Measurements from ENCODE around the gene TNFAIP8. TPM values are rescaled to one million over a fixed set of nuclear protein-coding genes. Genes with fewer than 3 reads are reported as not detected.

Gene TNFAIP8
- total and polyA plus RNA-seq, 2 experiments from 2014 or later, result 10.3 to 14.8 TPM

DNA sequence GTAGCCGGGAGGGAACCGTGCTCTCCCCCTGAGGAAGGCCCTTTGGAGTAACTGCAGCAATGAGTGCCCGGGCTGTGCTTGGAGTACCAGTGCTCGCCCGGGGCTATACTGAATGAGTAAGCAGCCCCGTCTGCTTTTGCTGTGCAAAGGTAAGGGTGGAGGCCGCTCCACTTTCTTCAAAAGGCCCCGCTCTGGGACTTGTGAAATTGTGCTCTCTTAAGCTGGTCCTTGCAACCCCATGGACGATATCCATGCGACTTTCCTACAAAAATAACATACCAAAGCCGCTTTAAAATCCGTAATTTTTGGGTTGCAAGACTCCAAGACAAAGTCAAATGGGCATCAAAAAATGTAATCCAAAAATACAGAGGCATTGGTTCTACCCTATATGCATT, 578 bp upstream of the TNFAIP8 start:
- Histone ChIP-seq H3K36me3 (ENCODE audit: low read depth) (no peaks in the 10 kb centered on the region), H3K9me3 (ENCODE audit: low read depth) (no peaks in the 10 kb centered on the region), H4K20me1 (ENCODE audit: insufficient read depth) (no peaks in the 10 kb centered on the region), H3K9me2 (ENCODE audit: insufficient read depth) (no peaks in the 10 kb centered on the region), H3K27me3 (replicated peaks; ENCODE audit: insufficient read depth) (no peaks in the 10 kb centered on the region), H3K4me3 (peak overlapping the region; percentile 88), H3F3A (ENCODE audit: insufficient read depth) (peaks cover 9% of the 10 kb centered on the region), H3K9ac (peak overlapping the region; percentile 77), H3K27ac (no peak overlapping the region), H2AFZ (peak overlapping the region; percentile 92), H3K4me1 (ENCODE audit: insufficient read depth) (peaks cover 21% of the 10 kb centered on the region), H3K4me2 (ENCODE audit: unreplicated experiment) (peak overlapping the region; percentile 87), H3K79me2 (ENCODE audit: insufficient read depth) (peaks cover 25% of the 10 kb centered on the region)
- WGBS, 2 experiments (ENCODE audit: low coverage in 1 of 2, low lambda C conversion rate in 2 of 2, missing lambda C conversion rate in 2 of 2), result 94 to 95% methylated on average over 12 of the region's 12 CpGs
- TF ChIP-seq EZH2phosphoT487 (IDR thresholded peaks at IDR 0.05; ENCODE audit: insufficient read depth, low read depth), result no peak
- DNase-seq, result no peak
- in situ Hi-C loops (cut with MboI), result no loop called here

DNA sequence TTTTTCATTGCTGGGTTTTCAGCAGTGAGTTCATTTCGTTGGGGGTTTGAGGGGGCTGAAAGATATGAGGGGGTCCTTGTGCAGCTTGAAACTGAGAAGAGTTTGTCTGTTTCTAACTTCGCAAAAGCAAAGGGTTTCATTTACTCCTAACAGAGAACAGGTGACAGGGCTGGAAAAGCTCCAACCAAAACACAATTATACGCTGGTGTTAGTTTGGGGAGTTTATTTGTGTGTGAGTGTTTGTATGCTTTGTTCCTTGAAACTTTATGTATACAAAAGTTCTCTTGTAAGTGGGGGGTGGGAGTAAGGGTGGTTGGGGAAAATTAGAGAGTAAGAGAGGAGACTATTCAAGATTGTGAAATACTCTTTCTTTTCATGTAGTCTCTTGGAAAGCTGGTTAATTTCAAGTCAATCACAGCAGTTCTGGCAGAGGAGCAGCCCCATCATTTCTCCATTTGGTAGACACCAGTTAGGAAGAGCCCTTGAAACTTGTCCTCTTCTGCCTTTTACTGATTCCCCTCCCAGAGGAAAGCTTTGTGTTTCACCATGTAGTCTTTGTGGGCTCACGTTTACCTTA, 881 bp downstream of the TNFAIP8 start:
- in situ Hi-C loops (cut with MboI), result no loop called here
- H3K4me1 ChIP-seq (ENCODE audit: insufficient read depth), result peaks cover 36% of the 10 kb centered on the region
- H3K79me2 ChIP-seq (ENCODE audit: insufficient read depth), result peaks cover 25% of the 10 kb centered on the region
- peak overlapping the region; percentile 5; the same call in 1 of the 2 replicates for H3K27ac ChIP-seq
- H3F3A ChIP-seq (ENCODE audit: insufficient read depth), result peaks cover 24% of the 10 kb centered on the region
- H3K9me2 ChIP-seq (ENCODE audit: insufficient read depth), result no peaks in the 10 kb centered on the region
- peak overlapping the region; percentile 87 for H3K4me2 ChIP-seq (ENCODE audit: unreplicated experiment)
- no peaks in the 10 kb centered on the region for H3K27me3 ChIP-seq (replicated peaks; ENCODE audit: insufficient read depth)
- peak overlapping the region; percentile 77 for H3K9ac ChIP-seq
- H4K20me1 ChIP-seq (ENCODE audit: insufficient read depth), result no peaks in the 10 kb centered on the region
- TF ChIP-seq EZH2phosphoT487 (IDR thresholded peaks at IDR 0.05; ENCODE audit: insufficient read depth, low read depth), result no peak
- TF ChIP-seq EZH2 (IDR thresholded peaks at IDR 0.05; ENCODE audit: insufficient read depth, poor library complexity, severe bottlenecking), result no peak
- H3K36me3 ChIP-seq (ENCODE audit: low read depth), result no peaks in the 10 kb centered on the region
- peak overlapping the region; percentile 88 for H3K4me3 ChIP-seq
- H2AFZ ChIP-seq, result peak overlapping the region; percentile 92
- 8 to 12% methylated on average over 4 of the region's 4 CpGs for WGBS, 2 experiments (ENCODE audit: low coverage in 1 of 2, low lambda C conversion rate in 2 of 2, missing lambda C conversion rate in 2 of 2)
- peak; percentile 58 for DNase-seq
- no peaks in the 10 kb centered on the region for H3K9me3 ChIP-seq (ENCODE audit: low read depth)

DNA sequence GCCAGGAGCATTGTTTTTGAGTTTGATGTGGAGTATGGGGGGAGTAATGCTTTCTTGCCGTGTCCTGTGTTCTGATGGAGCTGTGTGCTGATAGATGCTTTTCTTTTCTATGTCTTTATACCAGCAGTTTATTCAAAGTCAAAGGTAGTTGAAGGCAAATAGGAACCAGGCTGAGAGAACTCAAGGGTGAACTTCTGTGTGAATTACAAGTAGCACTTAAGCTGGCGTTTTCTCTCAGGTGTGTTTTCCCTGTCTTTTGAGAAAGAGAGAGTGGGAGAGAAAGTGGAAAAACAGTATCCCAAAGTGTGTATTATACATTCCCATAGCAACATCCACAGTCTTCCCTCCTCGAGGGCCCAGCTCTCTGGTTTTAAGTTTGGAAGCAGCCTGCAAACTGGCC, 1.5 kb downstream of the TNFAIP8 start:
- peak overlapping the region; percentile 88 for H3K4me3 ChIP-seq
- no peaks in the 10 kb centered on the region for H3K9me2 ChIP-seq (ENCODE audit: insufficient read depth)
- no peak overlapping the region for H3K27ac ChIP-seq
- H3K79me2 ChIP-seq (ENCODE audit: insufficient read depth), result peaks cover 25% of the 10 kb centered on the region
- H3F3A ChIP-seq (ENCODE audit: insufficient read depth), result peaks cover 30% of the 10 kb centered on the region
- peak overlapping the region; percentile 77 for H3K9ac ChIP-seq
- no peak for DNase-seq
- no peaks in the 10 kb centered on the region for H3K27me3 ChIP-seq (replicated peaks; ENCODE audit: insufficient read depth)
- TF ChIP-seq EZH2 (IDR thresholded peaks at IDR 0.05; ENCODE audit: insufficient read depth, poor library complexity, severe bottlenecking) (no peak), EZH2phosphoT487 (IDR thresholded peaks at IDR 0.05; ENCODE audit: insufficient read depth, low read depth) (no peak)
- in situ Hi-C loops (cut with MboI), result no loop called here
- no peaks in the 10 kb centered on the region for H4K20me1 ChIP-seq (ENCODE audit: insufficient read depth)
- no peaks in the 10 kb centered on the region for H3K36me3 ChIP-seq (ENCODE audit: low read depth)
- 43 to 52% methylated on average over 3 of the region's 3 CpGs for WGBS, 2 experiments (ENCODE audit: low coverage in 1 of 2, low lambda C conversion rate in 2 of 2, missing lambda C conversion rate in 2 of 2)
- H3K4me2 ChIP-seq (ENCODE audit: unreplicated experiment), result peak overlapping the region; percentile 87
- H2AFZ ChIP-seq, result peak overlapping the region; percentile 92; the same call in 1 of the 2 replicates
- H3K9me3 ChIP-seq (ENCODE audit: low read depth), result no peaks in the 10 kb centered on the region
- peaks cover 42% of the 10 kb centered on the region for H3K4me1 ChIP-seq (ENCODE audit: insufficient read depth)

DNA sequence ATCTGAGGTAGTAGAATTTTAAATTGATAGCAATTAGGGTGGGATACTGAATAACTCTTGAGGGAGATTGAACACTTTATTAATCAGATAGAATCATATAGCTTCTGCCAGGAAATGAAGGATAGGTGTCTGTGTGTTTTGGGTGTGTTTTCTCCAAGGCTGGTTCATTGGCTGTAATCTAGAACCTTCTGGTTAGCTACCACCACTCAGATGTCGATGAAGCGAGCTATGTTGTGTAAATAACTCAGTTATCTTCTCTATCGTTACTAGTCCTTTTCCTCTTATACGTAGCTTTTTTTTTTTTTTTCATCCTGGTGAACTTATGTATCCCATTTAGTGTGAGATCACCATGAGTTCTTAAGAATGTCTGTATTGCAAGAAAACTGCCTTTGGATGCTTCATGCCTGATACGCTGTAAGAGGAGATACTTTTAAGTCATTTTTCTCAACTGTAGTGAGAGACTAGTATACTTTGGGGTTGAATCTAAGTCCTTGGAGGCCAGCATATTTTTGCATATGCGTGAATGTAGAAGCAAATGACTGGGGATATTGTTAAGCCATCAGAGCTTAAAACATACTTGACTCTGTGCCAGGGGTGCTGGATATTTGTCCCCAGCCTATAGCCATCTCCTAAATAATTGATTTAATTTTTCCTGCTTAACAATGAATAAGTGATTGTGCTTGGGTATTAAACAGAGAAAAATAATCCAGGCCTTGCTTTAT, 2.1 kb downstream of the TNFAIP8 start:
- Histone ChIP-seq H3K4me2 (ENCODE audit: unreplicated experiment) (peak overlapping the region; percentile 87), H2AFZ (no peak overlapping the region), H3K9me2 (ENCODE audit: insufficient read depth) (no peaks in the 10 kb centered on the region), H3K27me3 (replicated peaks; ENCODE audit: insufficient read depth) (no peaks in the 10 kb centered on the region), H3K9me3 (ENCODE audit: low read depth) (no peaks in the 10 kb centered on the region), H3K36me3 (ENCODE audit: low read depth) (no peaks in the 10 kb centered on the region), H3K4me3 (no peak overlapping the region), H3K4me1 (ENCODE audit: insufficient read depth) (peaks cover 45% of the 10 kb centered on the region), H4K20me1 (ENCODE audit: insufficient read depth) (no peaks in the 10 kb centered on the region), H3F3A (ENCODE audit: insufficient read depth) (peaks cover 34% of the 10 kb centered on the region), H3K79me2 (ENCODE audit: insufficient read depth) (peaks cover 25% of the 10 kb centered on the region), H3K9ac (no peak overlapping the region), H3K27ac (no peak overlapping the region)
- DNase-seq, result no peak
- 97 to 99% methylated on average over 6 of the region's 6 CpGs for WGBS, 2 experiments (ENCODE audit: low coverage in 1 of 2, low lambda C conversion rate in 2 of 2, missing lambda C conversion rate in 2 of 2)
- in situ Hi-C loops (cut with MboI), result no loop called here
- TF ChIP-seq EZH2phosphoT487 (IDR thresholded peaks at IDR 0.05; ENCODE audit: insufficient read depth, low read depth) (no peak), EZH2 (IDR thresholded peaks at IDR 0.05; ENCODE audit: insufficient read depth, poor library complexity, severe bottlenecking) (no peak)
